Suprapubic skin (tissue), 4 donors: ENCODE data around the gene NEK6. TPM values are rescaled to one million over a fixed set of nuclear protein-coding genes. Genes with fewer than 3 reads are reported as not detected.

Experiments
- DNase-seq, 2 donors: peaks; one replicate each; pipeline ENCODE4 v3.0.0-alpha.2; 2019; ENCODE audit warnings: low spot score in 2 of 2
- H3K27ac ChIP-seq: fragments of 200-600 bp; sonication (generic); one replicate; pipeline ENCODE4 v1.5.1; 2019
- H3K27me3 ChIP-seq: fragments of 200-600 bp; sonication (generic); one replicate; pipeline ENCODE4 v1.5.1; 2019
- H3K36me3 ChIP-seq: fragments of 200-600 bp; sonication (generic); one replicate; pipeline ENCODE4 v1.5.1; 2019
- H3K4me1 ChIP-seq: fragments of 200-600 bp; sonication (generic); one replicate; pipeline ENCODE4 v1.5.1; 2019
- H3K4me3 ChIP-seq: fragments of 200-600 bp; sonication (generic); one replicate; pipeline ENCODE4 v1.5.1; 2019; ENCODE audit warnings: mild to moderate bottlenecking
- H3K9me3 ChIP-seq: fragments of 200-600 bp; sonication (generic); one replicate; pipeline ENCODE4 v1.5.1; 2019
- CTCF ChIP-seq, 2 donors: fragments of 200-600 bp in 1 of 2; fragments of 450-650 bp in 1 of 2; sonication (generic) in 1 of 2; IDR thresholded peaks; one replicate each; pipeline ENCODE4 v1.5.1; 2016 to 2019; ENCODE audit warnings: antibody characterized with exemption in 2 of 2, mild to moderate bottlenecking in 1 of 2, moderate library complexity in 1 of 2
- EP300 ChIP-seq: sonication (generic); formaldehyde crosslinking; IDR thresholded peaks from one replicate; pipeline ENCODE4 v1.6.1; 2017; ENCODE audit warnings: antibody characterized with exemption
- POLR2A ChIP-seq, 2 donors: fragments of 450-650 bp; IDR thresholded peaks; one replicate each; pipeline ENCODE4 v1.6.1; 2017; ENCODE audit warnings: antibody characterized with exemption in 2 of 2, mild to moderate bottlenecking in 2 of 2, moderate library complexity in 2 of 2
- POLR2AphosphoS5 ChIP-seq, 3 donors: sonication (generic); formaldehyde crosslinking; IDR thresholded peaks; one replicate each; pipeline ENCODE4 v1.6.1; 2017; ENCODE audit warnings: antibody characterized with exemption in 3 of 3
- WGBS: methylation state at CpG from one replicate; pipeline ENCODE4 v1.1.5; 2018; 5-methylcytosine and 5-hydroxymethylcytosine counted together
- total RNA-seq, 4 donors: library from RNA; depleted of rRNA; stranded (reverse); fragments of >200 nt; gene quantifications; one replicate each; pipeline ENCODE4 v1.1.0, GENCODE V29; 2016

The NEK6 gene
- total RNA-seq, 4 donors from 2014 or later: 5.4 to 17.5 (median 10.6) TPM

- H3K4me1 ChIP-seq: no peaks in the 10 kb centered on the region
- no peak for DNase-seq
- TF ChIP-seq POLR2A (IDR thresholded peaks at IDR 0.05) (no peak), EP300 (no peak), CTCF (IDR thresholded peaks at IDR 0.05) (no peak), POLR2AphosphoS5 (IDR thresholded peaks at IDR 0.05) (no peak)
- 94% methylated on average over 19 of the region's 21 CpGs for WGBS
- no peaks in the 10 kb centered on the region for H3K27me3 ChIP-seq
- no peak overlapping the region for H3K27ac ChIP-seq
- no peaks in the 10 kb centered on the region for H3K9me3 ChIP-seq
- peaks cover 63% of the 10 kb centered on the region for H3K36me3 ChIP-seq
- H3K4me3 ChIP-seq: no peak overlapping the region
Observed at GRCh38 chr9:124355039-124355940, 97.5 kb downstream of the NEK6 start.

DNA sequence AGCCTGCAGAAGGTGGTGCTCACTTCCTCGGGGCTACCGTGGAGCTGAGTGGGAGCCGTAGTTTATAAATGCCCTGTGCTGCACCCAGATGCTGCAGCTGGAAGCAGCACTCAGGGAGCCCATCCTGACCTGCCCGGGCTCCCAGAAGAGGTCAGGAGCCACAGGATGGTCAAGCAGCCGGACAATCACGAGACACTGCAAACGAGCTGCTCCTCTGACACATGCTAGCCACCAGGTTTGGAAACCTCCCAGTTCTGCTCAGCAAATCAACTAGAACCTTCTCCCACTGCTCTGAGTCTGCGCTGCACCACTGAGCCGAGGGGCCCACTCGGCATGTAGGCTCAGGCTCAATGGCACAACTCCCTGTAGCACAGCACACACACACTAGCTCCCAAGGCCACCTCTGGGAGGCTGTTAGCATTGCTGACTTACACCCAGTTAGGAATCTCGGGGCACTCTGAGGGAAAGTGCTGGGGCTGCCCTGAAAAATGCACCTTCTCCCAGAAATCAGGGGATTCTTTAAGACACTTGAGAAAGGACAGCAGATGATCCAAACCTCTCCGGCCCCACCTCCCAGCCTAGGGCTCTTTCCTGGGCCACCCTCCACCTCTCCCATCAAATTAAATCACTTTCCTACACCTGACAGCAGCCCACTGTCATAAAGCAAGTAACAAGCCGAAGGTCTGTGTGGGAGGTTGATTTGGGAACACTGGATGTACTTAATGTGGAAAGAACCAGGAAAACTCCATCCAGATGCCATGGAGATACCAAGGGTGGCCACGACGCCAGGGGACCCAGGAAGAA, 98.4 kb downstream of the NEK6 start:
- H3K27ac ChIP-seq: no peak overlapping the region
- no peaks in the 10 kb centered on the region for H3K9me3 ChIP-seq
- 92% methylated on average over 12 of the region's 15 CpGs for WGBS
- no peak overlapping the region for H3K4me3 ChIP-seq
- TF ChIP-seq EP300 (no peak), CTCF (IDR thresholded peaks at IDR 0.05) (no peak), POLR2AphosphoS5 (IDR thresholded peaks at IDR 0.05) (no peak), POLR2A (IDR thresholded peaks at IDR 0.05) (no peak)
- H3K27me3 ChIP-seq: no peaks in the 10 kb centered on the region
- peaks cover 54% of the 10 kb centered on the region for H3K36me3 ChIP-seq
- H3K4me1 ChIP-seq: no peaks in the 10 kb centered on the region
- no peak for DNase-seq

- H3K27ac ChIP-seq: no peak overlapping the region
- no peak for DNase-seq
- TF ChIP-seq POLR2A (IDR thresholded peaks at IDR 0.05) (no peak), CTCF (IDR thresholded peaks at IDR 0.05) (no peak), EP300 (no peak), POLR2AphosphoS5 (IDR thresholded peaks at IDR 0.05) (no peak)
- H3K36me3 ChIP-seq: peaks cover 47% of the 10 kb centered on the region
- no peak overlapping the region for H3K4me3 ChIP-seq
- WGBS: 93% methylated on average over 19 of the region's 19 CpGs
- H3K27me3 ChIP-seq: no peaks in the 10 kb centered on the region
- no peaks in the 10 kb centered on the region for H3K4me1 ChIP-seq
- no peaks in the 10 kb centered on the region for H3K9me3 ChIP-seq
Observed at GRCh38 chr9:124356745-124357390, 99.1 kb downstream of the NEK6 start.

GRCh38 chr9:124357721-124358361, 100.1 kb downstream of the NEK6 start:
- Histone ChIP-seq H3K4me1 (no peaks in the 10 kb centered on the region), H3K27me3 (no peaks in the 10 kb centered on the region), H3K36me3 (peaks cover 37% of the 10 kb centered on the region), H3K9me3 (no peaks in the 10 kb centered on the region), H3K4me3 (no peak overlapping the region), H3K27ac (no peak overlapping the region)
- DNase-seq: no peak
- WGBS: 89% methylated on average over 12 of the region's 13 CpGs
- TF ChIP-seq POLR2A (IDR thresholded peaks at IDR 0.05): no peak
- TF ChIP-seq CTCF (IDR thresholded peaks at IDR 0.05): no peak
- no peak for TF ChIP-seq EP300
- no peak for TF ChIP-seq POLR2AphosphoS5 (IDR thresholded peaks at IDR 0.05)
